ENCODE results near the gene ADAM12.
A peak's percentile ranks its signal among the peaks of the same experiment; 100 is the strongest.
"Not testable (repeated sequence)": the region's sequence is repeated elsewhere in the genome, so short reads cannot be mapped to it uniquely, and the experiment has no call there.

ADAM12 gene

DNA sequence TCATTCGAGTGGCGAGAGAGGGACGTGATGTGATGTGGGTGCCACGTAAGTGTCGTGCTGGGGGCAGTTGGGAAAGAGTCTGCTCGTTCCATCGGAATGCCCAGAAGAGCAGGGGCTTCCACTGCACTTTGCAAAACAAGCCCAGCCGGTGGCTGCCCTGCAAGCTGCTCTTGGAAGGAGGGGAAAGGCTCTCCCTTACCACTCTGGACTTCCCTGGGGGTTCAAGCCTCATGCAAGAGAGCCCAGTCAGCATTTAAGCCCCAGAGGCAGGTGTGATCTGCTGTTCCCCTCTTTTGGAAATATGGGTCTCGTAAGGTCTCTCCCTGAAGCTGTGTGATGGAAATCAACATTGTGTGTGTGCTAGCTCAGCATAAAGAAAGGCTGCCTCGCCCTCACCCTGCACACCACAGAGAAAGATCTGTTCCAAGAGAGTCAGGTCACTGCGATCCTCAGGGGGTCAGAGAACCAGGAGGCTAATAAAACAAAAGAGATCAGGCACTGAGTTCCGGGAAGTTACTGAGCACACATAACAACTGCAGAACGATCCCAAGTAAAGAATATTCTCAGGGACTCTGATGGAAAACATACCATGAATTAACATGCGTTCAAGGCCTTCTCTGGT is 212.5 kb downstream of the ADAM12 start:
- Histone ChIP-seq H3K9me3 (ENCODE audit: control insufficient read depth in 2 of 2, low read length in 2 of 2) (no peaks in the 10 kb centered on the region), H3K4me1 (ENCODE audit: control insufficient read depth, insufficient read depth, low read length) (no peaks in the 10 kb centered on the region), H3K4me3 (ENCODE audit: low read length in 2 of 2) (no peak overlapping the region), H3K9ac (ENCODE audit: low read length in 2 of 2) (no peak overlapping the region), H3K36me3 (ENCODE audit: control insufficient read depth in 2 of 2, insufficient read depth in 2 of 2, low read length in 2 of 2) (no peaks in the 10 kb centered on the region), H3K27me3 (ENCODE audit: control insufficient read depth in 1 of 2, insufficient read depth in 2 of 2, low read length in 2 of 2) (peaks cover 0 to 2% of the 10 kb centered on the region in 2 donors), H3K27ac (ENCODE audit: low read length) (no peak overlapping the region)

DNA sequence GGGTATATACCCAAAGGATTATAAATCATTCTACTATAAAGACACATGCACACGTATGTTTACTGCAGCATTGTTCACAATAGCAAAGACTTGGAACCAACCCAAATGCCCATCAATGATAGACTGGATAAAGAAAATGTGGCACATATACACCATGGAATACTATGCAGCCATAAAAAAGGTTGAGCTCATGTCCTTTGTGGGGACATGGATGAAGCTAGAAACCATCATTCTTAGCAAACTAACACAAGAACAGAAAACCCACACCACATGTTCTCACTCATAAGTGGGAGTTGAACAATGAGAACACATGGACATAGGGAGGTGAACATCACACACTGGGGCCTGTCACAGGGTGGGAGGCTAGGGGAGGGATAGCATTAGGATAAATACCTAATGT is 215.5 kb downstream of the ADAM12 start:
- not testable (repeated sequence) for H3K36me3 ChIP-seq (ENCODE audit: control insufficient read depth in 2 of 2, insufficient read depth in 2 of 2, low read length in 2 of 2); H3K27me3 ChIP-seq (ENCODE audit: control insufficient read depth in 1 of 2, insufficient read depth in 2 of 2, low read length in 2 of 2); H3K9ac ChIP-seq (ENCODE audit: low read length in 2 of 2); H3K4me3 ChIP-seq (ENCODE audit: low read length in 2 of 2); H3K27ac ChIP-seq (ENCODE audit: low read length); H3K4me1 ChIP-seq (ENCODE audit: control insufficient read depth, insufficient read depth, low read length); H3K9me3 ChIP-seq (ENCODE audit: control insufficient read depth in 2 of 2, low read length in 2 of 2)

GRCh38 chr10:126171555-126171954 is 216.7 kb downstream of the ADAM12 start:
- Histone ChIP-seq H3K9ac (ENCODE audit: low read length in 2 of 2) (no peak overlapping the region), H3K4me3 (ENCODE audit: low read length in 2 of 2) (peak overlapping the region in 1 of 2 donors; percentile 22), H3K9me3 (ENCODE audit: control insufficient read depth in 2 of 2, low read length in 2 of 2) (peaks cover 0 to 3% of the 10 kb centered on the region in 2 donors), H3K4me1 (ENCODE audit: control insufficient read depth, insufficient read depth, low read length) (no peaks in the 10 kb centered on the region), H3K27me3 (ENCODE audit: control insufficient read depth in 1 of 2, insufficient read depth in 2 of 2, low read length in 2 of 2) (peaks cover 0 to 2% of the 10 kb centered on the region in 2 donors), H3K27ac (ENCODE audit: low read length) (no peak overlapping the region), H3K36me3 (ENCODE audit: control insufficient read depth in 2 of 2, insufficient read depth in 2 of 2, low read length in 2 of 2) (no peaks in the 10 kb centered on the region)

DNA sequence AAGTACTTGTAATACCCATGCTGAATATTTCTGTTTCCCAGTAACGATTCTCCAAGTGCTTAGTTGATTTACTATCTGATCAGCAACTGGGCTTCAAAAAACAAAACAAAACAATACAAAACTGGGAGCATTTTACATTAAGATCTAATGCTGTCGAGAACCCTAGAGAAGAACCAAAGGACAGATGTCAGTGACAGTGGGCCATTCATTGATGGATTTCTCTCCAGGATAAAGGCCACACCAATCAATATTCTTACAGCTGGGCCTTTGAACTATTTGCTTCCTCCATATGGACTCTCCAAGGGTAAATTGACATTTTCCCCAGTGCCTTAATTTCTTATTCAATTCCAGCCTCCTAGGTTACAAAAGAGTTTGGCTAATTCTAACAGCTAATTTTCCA is 217.5 kb downstream of the ADAM12 start:
- H3K4me3 ChIP-seq (ENCODE audit: low read length in 2 of 2) = no peak overlapping the region
- H3K27me3 ChIP-seq (ENCODE audit: control insufficient read depth in 1 of 2, insufficient read depth in 2 of 2, low read length in 2 of 2) = peaks cover 0 to 2% of the 10 kb centered on the region in 2 donors
- peaks cover 0 to 3% of the 10 kb centered on the region in 2 donors for H3K9me3 ChIP-seq (ENCODE audit: control insufficient read depth in 2 of 2, low read length in 2 of 2)
- no peak overlapping the region for H3K9ac ChIP-seq (ENCODE audit: low read length in 2 of 2)
- H3K4me1 ChIP-seq (ENCODE audit: control insufficient read depth, insufficient read depth, low read length) = no peaks in the 10 kb centered on the region
- H3K27ac ChIP-seq (ENCODE audit: low read length) = no peak overlapping the region
- no peaks in the 10 kb centered on the region for H3K36me3 ChIP-seq (ENCODE audit: control insufficient read depth in 2 of 2, insufficient read depth in 2 of 2, low read length in 2 of 2)

GRCh38 chr10:126170371-126170770 is 217.9 kb downstream of the ADAM12 start:
- Histone ChIP-seq H3K27ac (ENCODE audit: low read length) (no peak overlapping the region), H3K4me3 (ENCODE audit: low read length in 2 of 2) (no peak overlapping the region), H3K4me1 (ENCODE audit: control insufficient read depth, insufficient read depth, low read length) (no peaks in the 10 kb centered on the region), H3K9me3 (ENCODE audit: control insufficient read depth in 2 of 2, low read length in 2 of 2) (peaks cover 0 to 3% of the 10 kb centered on the region in 2 donors), H3K36me3 (ENCODE audit: control insufficient read depth in 2 of 2, insufficient read depth in 2 of 2, low read length in 2 of 2) (no peaks in the 10 kb centered on the region), H3K27me3 (ENCODE audit: control insufficient read depth in 1 of 2, insufficient read depth in 2 of 2, low read length in 2 of 2) (peaks cover 0 to 2% of the 10 kb centered on the region in 2 donors), H3K9ac (ENCODE audit: low read length in 2 of 2) (no peak overlapping the region)

DNA sequence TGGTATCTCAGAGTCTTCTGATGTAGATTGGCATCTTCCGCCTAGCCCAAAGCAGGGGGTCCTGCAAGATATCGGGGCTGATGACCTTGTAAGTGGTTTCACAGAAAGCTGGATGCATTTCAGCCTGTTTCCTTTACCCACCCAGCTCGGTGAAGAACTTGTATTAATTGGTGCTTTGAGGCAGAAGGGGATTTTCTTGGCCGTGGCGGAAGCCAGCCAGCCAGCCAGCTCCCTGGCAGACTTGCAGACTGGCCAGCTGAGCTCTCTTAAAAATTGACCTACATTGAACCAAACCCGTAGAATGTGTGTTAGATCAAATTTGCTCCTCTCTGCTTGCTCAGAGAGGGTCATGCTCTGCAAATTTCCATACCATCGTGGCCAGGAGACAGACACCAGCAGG is 218.4 kb downstream of the ADAM12 start:
- no peak overlapping the region for H3K9ac ChIP-seq (ENCODE audit: low read length in 2 of 2)
- H3K27me3 ChIP-seq (ENCODE audit: control insufficient read depth in 1 of 2, insufficient read depth in 2 of 2, low read length in 2 of 2) = peaks cover 0 to 2% of the 10 kb centered on the region in 2 donors
- H3K36me3 ChIP-seq (ENCODE audit: control insufficient read depth in 2 of 2, insufficient read depth in 2 of 2, low read length in 2 of 2) = no peaks in the 10 kb centered on the region
- H3K27ac ChIP-seq (ENCODE audit: low read length) = no peak overlapping the region
- H3K9me3 ChIP-seq (ENCODE audit: control insufficient read depth in 2 of 2, low read length in 2 of 2) = peaks cover 0 to 3% of the 10 kb centered on the region in 2 donors
- H3K4me3 ChIP-seq (ENCODE audit: low read length in 2 of 2) = no peak overlapping the region
- H3K4me1 ChIP-seq (ENCODE audit: control insufficient read depth, insufficient read depth, low read length) = no peaks in the 10 kb centered on the region

DNA sequence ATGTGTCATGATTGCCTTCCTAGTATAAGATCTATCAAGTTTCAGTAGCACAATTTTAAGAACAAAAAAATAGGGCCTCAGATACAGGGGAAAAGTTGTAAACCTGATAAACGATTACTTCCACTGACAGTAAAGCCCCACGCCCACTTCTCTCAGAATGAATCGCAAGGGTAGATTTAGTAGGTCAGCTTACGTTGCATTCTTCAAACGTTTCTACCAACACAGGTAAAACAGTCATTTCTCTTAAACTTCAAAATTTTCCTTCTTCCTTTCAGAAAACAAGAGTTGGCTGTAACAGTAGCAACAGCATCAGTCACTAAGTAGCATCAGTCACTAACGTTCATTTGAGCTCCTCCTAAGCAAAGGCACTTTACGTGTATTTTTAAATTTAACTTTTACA is 221.5 kb downstream of the ADAM12 start:
- Histone ChIP-seq H3K27ac (ENCODE audit: low read length) (no peak overlapping the region), H3K27me3 (ENCODE audit: control insufficient read depth in 1 of 2, insufficient read depth in 2 of 2, low read length in 2 of 2) (peaks cover 0 to 2% of the 10 kb centered on the region in 2 donors), H3K9ac (ENCODE audit: low read length in 2 of 2) (no peak overlapping the region), H3K36me3 (ENCODE audit: control insufficient read depth in 2 of 2, insufficient read depth in 2 of 2, low read length in 2 of 2) (no peaks in the 10 kb centered on the region), H3K4me1 (ENCODE audit: control insufficient read depth, insufficient read depth, low read length) (no peaks in the 10 kb centered on the region), H3K9me3 (ENCODE audit: control insufficient read depth in 2 of 2, low read length in 2 of 2) (peaks cover 0 to 3% of the 10 kb centered on the region in 2 donors), H3K4me3 (ENCODE audit: low read length in 2 of 2) (no peak overlapping the region)

- Histone ChIP-seq H3K4me1 (ENCODE audit: control insufficient read depth, insufficient read depth, low read length) (no peaks in the 10 kb centered on the region), H3K27me3 (ENCODE audit: control insufficient read depth in 1 of 2, insufficient read depth in 2 of 2, low read length in 2 of 2) (no peaks in the 10 kb centered on the region), H3K9me3 (ENCODE audit: control insufficient read depth in 2 of 2, low read length in 2 of 2) (peaks cover 0 to 3% of the 10 kb centered on the region in 2 donors), H3K4me3 (ENCODE audit: low read length in 2 of 2) (no peak overlapping the region), H3K36me3 (ENCODE audit: control insufficient read depth in 2 of 2, insufficient read depth in 2 of 2, low read length in 2 of 2) (no peaks in the 10 kb centered on the region), H3K27ac (ENCODE audit: low read length) (no peak overlapping the region), H3K9ac (ENCODE audit: low read length in 2 of 2) (no peak overlapping the region)
Observed at GRCh38 chr10:126165874-126166273, 222.4 kb downstream of the ADAM12 start.

DNA sequence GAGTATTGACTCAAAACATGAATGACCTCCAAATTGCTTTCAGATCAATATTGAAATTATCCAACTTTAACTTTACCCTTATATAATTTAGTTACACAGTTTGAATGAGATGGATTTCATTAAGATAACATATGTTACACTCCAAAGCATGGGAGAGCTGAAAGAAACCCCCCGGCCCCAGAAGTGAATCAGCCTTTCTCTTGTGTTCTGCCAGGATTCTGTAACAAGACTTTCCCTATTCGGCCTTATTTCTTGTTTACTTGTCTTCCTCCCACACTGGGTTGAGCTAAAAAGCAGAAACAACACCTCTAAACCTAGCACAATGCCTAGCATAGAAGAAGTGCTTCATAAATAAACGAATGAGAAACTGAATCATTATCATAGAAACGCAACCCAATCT is 224.8 kb downstream of the ADAM12 start:
- H3K36me3 ChIP-seq (ENCODE audit: control insufficient read depth in 2 of 2, insufficient read depth in 2 of 2, low read length in 2 of 2) = no peaks in the 10 kb centered on the region
- no peak overlapping the region for H3K4me3 ChIP-seq (ENCODE audit: low read length in 2 of 2)
- no peaks in the 10 kb centered on the region for H3K9me3 ChIP-seq (ENCODE audit: control insufficient read depth in 2 of 2, low read length in 2 of 2)
- no peak overlapping the region for H3K9ac ChIP-seq (ENCODE audit: low read length in 2 of 2)
- H3K27ac ChIP-seq (ENCODE audit: low read length) = no peak overlapping the region
- H3K27me3 ChIP-seq (ENCODE audit: control insufficient read depth in 1 of 2, insufficient read depth in 2 of 2, low read length in 2 of 2) = peaks cover 0 to 5% of the 10 kb centered on the region in 2 donors
- no peaks in the 10 kb centered on the region for H3K4me1 ChIP-seq (ENCODE audit: control insufficient read depth, insufficient read depth, low read length)

DNA sequence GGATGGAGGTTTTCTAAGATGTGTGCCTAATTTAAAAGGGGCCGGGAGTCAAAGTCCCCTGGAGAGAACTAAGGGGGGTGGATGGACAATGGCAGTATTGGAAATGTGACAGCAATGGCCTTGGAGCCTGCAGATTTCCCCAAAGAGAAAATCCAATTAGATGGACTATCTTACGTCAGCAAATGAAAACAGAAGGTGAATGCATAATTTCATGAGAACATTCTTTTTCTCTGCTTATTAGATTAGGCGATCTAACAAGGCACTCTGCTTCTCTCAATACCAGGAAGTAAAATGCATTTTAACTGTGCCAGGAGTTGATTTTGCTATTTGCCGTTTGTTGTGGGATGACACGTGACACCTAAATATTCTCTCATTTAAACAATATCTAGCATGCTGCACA is 226.6 kb downstream of the ADAM12 start:
- H3K9ac ChIP-seq (ENCODE audit: low read length in 2 of 2) = no peak overlapping the region
- no peak overlapping the region for H3K27ac ChIP-seq (ENCODE audit: low read length)
- no peaks in the 10 kb centered on the region for H3K4me1 ChIP-seq (ENCODE audit: control insufficient read depth, insufficient read depth, low read length)
- no peaks in the 10 kb centered on the region for H3K9me3 ChIP-seq (ENCODE audit: control insufficient read depth in 2 of 2, low read length in 2 of 2)
- no peaks in the 10 kb centered on the region for H3K36me3 ChIP-seq (ENCODE audit: control insufficient read depth in 2 of 2, insufficient read depth in 2 of 2, low read length in 2 of 2)
- H3K4me3 ChIP-seq (ENCODE audit: low read length in 2 of 2) = no peak overlapping the region
- H3K27me3 ChIP-seq (ENCODE audit: control insufficient read depth in 1 of 2, insufficient read depth in 2 of 2, low read length in 2 of 2) = peaks cover 2 to 8% of the 10 kb centered on the region in 2 donors

- no peaks in the 10 kb centered on the region for H3K9me3 ChIP-seq (ENCODE audit: control insufficient read depth in 2 of 2, low read length in 2 of 2)
- H3K27ac ChIP-seq (ENCODE audit: low read length) = no peak overlapping the region
- H3K4me1 ChIP-seq (ENCODE audit: control insufficient read depth, insufficient read depth, low read length) = no peaks in the 10 kb centered on the region
- no peak overlapping the region for H3K9ac ChIP-seq (ENCODE audit: low read length in 2 of 2)
- H3K27me3 ChIP-seq (ENCODE audit: control insufficient read depth in 1 of 2, insufficient read depth in 2 of 2, low read length in 2 of 2) = peaks cover 2 to 8% of the 10 kb centered on the region in 2 donors
- no peaks in the 10 kb centered on the region for H3K36me3 ChIP-seq (ENCODE audit: control insufficient read depth in 2 of 2, insufficient read depth in 2 of 2, low read length in 2 of 2)
- no peak overlapping the region for H3K4me3 ChIP-seq (ENCODE audit: low read length in 2 of 2)
Observed at GRCh38 chr10:126160971-126161630, 227.2 kb downstream of the ADAM12 start.

All from stomach smooth muscle (tissue), 2 donors.